HEK293 (cell line): ENCODE results near the gene C17orf67.

Source experiments
- CTCF ChIA-PET: fragments of 350-600 bp; formaldehyde crosslinking; extraction: SDS; loops from one replicate; lab custom pipeline; 2021; ENCODE audit warnings: antibody characterized with exemption; lab: Yijun Ruan, JAX
- POLR2A ChIA-PET: fragments of 300-600 bp; formaldehyde crosslinking; extraction: SDS; loops from one replicate; lab custom pipeline; 2020; ENCODE audit warnings: antibody characterized with exemption, inconsistent platforms; lab: Yijun Ruan, JAX
- H3K27ac ChIP-seq: fragments of 200-500 bp; sonication (Bioruptor generic); 2 replicates; pipeline ENCODE4 v1.5.1; 2014; ENCODE audit warnings: low read depth, low read length, control low read depth, inconsistent platforms; ENCODE audit errors: extremely low read depth
- H3K36me3 ChIP-seq, 2 experiments: fragments of 200-500 bp in 1 of 2; sonication (Bioruptor generic) in 1 of 2; 1 replicate in 1 of 2; 2 replicates in 1 of 2; pipeline ENCODE4 v1.5.1; 2014 to 2017; ENCODE audit warnings: inconsistent platforms in 2 of 2, low read length in 2 of 2; ENCODE audit not compliant: control insufficient read depth in 2 of 2, insufficient read depth in 1 of 2
- H3K4me1 ChIP-seq: fragments of 200-500 bp; sonication (Bioruptor generic); 2 replicates; pipeline ENCODE4 v1.5.1; 2014; ENCODE audit warnings: mild to moderate bottlenecking, low read length, inconsistent platforms; ENCODE audit not compliant: control insufficient read depth, insufficient read depth
- H3K4me3 ChIP-seq: 2 replicates; pipeline ENCODE4 v1.5.1; 2011; ENCODE audit warnings: low read depth, mild to moderate bottlenecking, control low read depth, low read length, moderate library complexity
- H3K9me3 ChIP-seq: fragments of 200-500 bp; sonication (Bioruptor generic); 2 replicates; pipeline ENCODE4 v1.5.1; 2014; ENCODE audit warnings: low read depth, low read length, inconsistent platforms; ENCODE audit not compliant: control insufficient read depth, insufficient read depth
- BCL6B ChIP-seq: fragments of 450-650 bp; formaldehyde crosslinking; IDR thresholded peaks from 2 replicates; pipeline ENCODE4 v1.5.1; 2017; ENCODE audit warnings: missing biosample characterization, missing genetic modification characterization
- FEZF1 ChIP-seq: fragments of 450-650 bp; formaldehyde crosslinking; IDR thresholded peaks from 2 replicates; pipeline ENCODE4 v1.5.1; 2016; ENCODE audit warnings: missing biosample characterization, missing genetic modification characterization
- HOXA7 ChIP-seq: sonication (generic); formaldehyde crosslinking; IDR thresholded peaks from 2 replicates; pipeline ENCODE4 v1.8.1; 2022; ENCODE audit warnings: missing genetic modification reagents, borderline replicate concordance
- KLF16 ChIP-seq: fragments of 450-650 bp; formaldehyde crosslinking; IDR thresholded peaks from 2 replicates; pipeline ENCODE4 v1.5.1; 2017; ENCODE audit warnings: missing biosample characterization, missing genetic modification characterization
- PRDM10 ChIP-seq: fragments of 450-650 bp; formaldehyde crosslinking; IDR thresholded peaks from 2 replicates; pipeline ENCODE4 v1.5.1; 2016; ENCODE audit warnings: missing biosample characterization, missing genetic modification characterization
- SETDB1 ChIP-seq: IDR thresholded peaks from one replicate; pipeline ENCODE4 v1.6.1; 2017; ENCODE audit warnings: mild to moderate bottlenecking, low read length, moderate library complexity, mixed read lengths; ENCODE audit not compliant: insufficient read length
- SP7 ChIP-seq: fragments of 450-650 bp; formaldehyde crosslinking; IDR thresholded peaks from 2 replicates; pipeline ENCODE4 v1.5.1; 2016; ENCODE audit warnings: missing biosample characterization, missing genetic modification characterization
- ZBTB20 ChIP-seq: fragments of 450-650 bp; formaldehyde crosslinking; IDR thresholded peaks from 2 replicates; pipeline ENCODE4 v1.5.1; 2016; ENCODE audit warnings: missing biosample characterization, missing genetic modification characterization
- ZBTB49 ChIP-seq: fragments of 450-650 bp; formaldehyde crosslinking; IDR thresholded peaks from 2 replicates; pipeline ENCODE4 v1.5.1; 2016; ENCODE audit warnings: missing biosample characterization, missing genetic modification characterization, low read depth
- ZIC2 ChIP-seq: fragments of 450-650 bp; formaldehyde crosslinking; IDR thresholded peaks from 2 replicates; pipeline ENCODE4 v1.5.1; 2016; ENCODE audit warnings: missing biosample characterization, missing genetic modification characterization
- ZNF112 ChIP-seq: fragments of 450-650 bp; formaldehyde crosslinking; IDR thresholded peaks from 2 replicates; pipeline ENCODE4 v1.5.0; 2017; ENCODE audit warnings: missing biosample characterization, missing genetic modification characterization
- ZNF146 ChIP-seq: fragments of 450-650 bp; formaldehyde crosslinking; IDR thresholded peaks from 2 replicates; pipeline ENCODE4 v1.5.1; 2016; ENCODE audit warnings: missing biosample characterization, missing genetic modification characterization
- ZNF404 ChIP-seq: fragments of 450-650 bp; formaldehyde crosslinking; IDR thresholded peaks from 2 replicates; pipeline ENCODE4 v1.5.1; 2017; ENCODE audit warnings: missing biosample characterization, missing genetic modification characterization
- ZNF558 ChIP-seq: fragments of 450-650 bp; formaldehyde crosslinking; IDR thresholded peaks from 2 replicates; pipeline ENCODE4 v1.5.1; 2016; ENCODE audit warnings: missing biosample characterization, missing genetic modification characterization
- ZNF580 ChIP-seq: fragments of 450-650 bp; formaldehyde crosslinking; IDR thresholded peaks from 2 replicates; pipeline ENCODE4 v1.5.1; 2016; ENCODE audit warnings: missing biosample characterization, missing genetic modification characterization
- ZNF747 ChIP-seq: fragments of 450-650 bp; formaldehyde crosslinking; IDR thresholded peaks from 2 replicates; pipeline ENCODE4 v1.5.1; 2016; ENCODE audit warnings: missing biosample characterization, missing genetic modification characterization
- TF ChIP-seq, protein P1 (sequence below): sonication (generic); formaldehyde crosslinking; IDR thresholded peaks from 2 replicates; pipeline ENCODE4 v1.8.1; 2022; ENCODE audit warnings: mild to moderate bottlenecking, moderate library complexity, missing genetic modification reagents
- TF ChIP-seq, protein P2 (sequence below): fragments of 450-650 bp; formaldehyde crosslinking; IDR thresholded peaks from 2 replicates; pipeline ENCODE4 v1.5.1; 2016; ENCODE audit warnings: missing biosample characterization, missing genetic modification characterization

C17orf67 gene

GRCh38 chr17:56796536-56796935 is 37.2 kb downstream of the C17orf67 start:
- Histone ChIP-seq H3K9me3 (no peaks in the 10 kb centered on the region), H3K4me3 (no peak overlapping the region), H3K36me3 (no peaks in the 10 kb centered on the region), H3K27ac (no peak overlapping the region), H3K4me1 (peaks cover 15% of the 10 kb centered on the region; the same call in 1 of the 2 replicates)
- CTCF ChIA-PET, result interaction anchor here (1.3 kb wide), 1 partner anchor 297 kb away, joined by 3 read pairs; no protein-coding TSS in a partner anchor
- TF ChIP-seq ZNF404 (tag by site-specific recombination), result no peak
- no peak for TF ChIP-seq ZNF747 (tag by site-specific recombination)
- TF ChIP-seq, protein P1, sequence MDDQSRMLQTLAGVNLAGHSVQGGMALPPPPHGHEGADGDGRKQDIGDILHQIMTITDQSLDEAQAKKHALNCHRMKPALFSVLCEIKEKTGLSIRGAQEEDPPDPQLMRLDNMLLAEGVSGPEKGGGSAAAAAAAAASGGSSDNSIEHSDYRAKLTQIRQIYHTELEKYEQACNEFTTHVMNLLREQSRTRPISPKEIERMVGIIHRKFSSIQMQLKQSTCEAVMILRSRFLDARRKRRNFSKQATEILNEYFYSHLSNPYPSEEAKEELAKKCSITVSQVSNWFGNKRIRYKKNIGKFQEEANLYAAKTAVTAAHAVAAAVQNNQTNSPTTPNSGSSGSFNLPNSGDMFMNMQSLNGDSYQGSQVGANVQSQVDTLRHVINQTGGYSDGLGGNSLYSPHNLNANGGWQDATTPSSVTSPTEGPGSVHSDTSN (CRISPR knock-in tag), result no peak
- TF ChIP-seq, protein P2, sequence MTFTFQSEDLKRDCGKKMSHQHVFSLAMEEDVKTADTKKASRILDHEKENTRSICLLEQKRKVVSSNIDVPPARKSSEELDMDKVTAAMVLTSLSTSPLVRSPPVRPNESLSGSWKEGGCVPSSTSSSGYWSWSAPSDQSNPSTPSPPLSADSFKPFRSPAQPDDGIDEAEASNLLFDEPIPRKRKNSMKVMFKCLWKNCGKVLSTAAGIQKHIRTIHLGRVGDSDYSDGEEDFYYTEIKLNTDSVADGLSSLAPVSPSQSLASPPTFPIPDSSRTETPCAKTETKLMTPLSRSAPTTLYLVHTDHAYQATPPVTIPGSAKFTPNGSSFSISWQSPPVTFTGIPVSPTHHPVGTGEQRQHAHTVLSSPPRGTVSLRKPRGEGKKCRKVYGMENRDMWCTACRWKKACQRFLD (tag by site-specific recombination), result no peak
- POLR2A ChIA-PET, result no interaction called here

DNA sequence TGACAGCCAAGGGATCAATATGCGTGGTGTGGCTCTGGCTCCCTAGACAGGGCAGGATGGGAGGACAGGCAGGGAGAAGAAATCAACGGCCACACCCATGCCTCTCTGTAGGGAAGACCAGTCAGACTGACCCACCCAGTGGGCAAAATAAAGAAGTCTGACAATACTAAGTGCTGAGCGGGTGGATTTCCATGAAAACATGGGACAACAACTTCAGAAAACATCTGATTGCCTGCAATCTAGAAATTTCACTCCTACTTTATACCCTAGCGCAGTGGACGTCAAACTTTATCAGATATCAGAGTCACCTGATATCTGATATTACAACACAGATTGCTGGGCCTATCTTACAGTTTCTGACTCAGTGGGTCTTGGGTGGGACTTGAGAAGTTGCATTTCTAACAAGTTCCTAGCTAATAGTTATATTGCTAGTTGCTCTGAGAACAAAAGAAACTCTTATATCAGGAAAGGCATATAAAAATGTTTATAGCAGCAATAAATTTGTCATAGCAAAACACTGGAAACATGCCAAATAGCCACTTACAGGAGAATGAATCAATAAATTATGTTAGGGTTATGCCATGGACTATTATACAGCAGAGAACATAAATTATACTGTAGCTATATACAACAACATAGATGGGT is 38.4 kb downstream of the C17orf67 start:
- CTCF ChIA-PET, result interaction anchor here (0.6 to 1.3 kb wide), 3 partner anchors 11 to 296 kb away, joined by 3 to 6 read pairs (median 3); no protein-coding TSS in a partner anchor

GRCh38 chr17:56793957-56794356 is 39.8 kb downstream of the C17orf67 start:
- no peak overlapping the region; the same call in 1 of the 2 replicates for H3K27ac ChIP-seq
- POLR2A ChIA-PET, result interaction anchor here (0.7 kb wide), 1 partner anchor 380 kb away, joined by 3 read pairs; no protein-coding TSS in a partner anchor
- CTCF ChIA-PET, result interaction anchor here (0.9 to 1.3 kb wide), 2 partner anchors 14 to 26 kb away, joined by 3 to 11 read pairs; no protein-coding TSS in a partner anchor
- TF ChIP-seq ZNF558 (tag by site-specific recombination), result no peak
- TF ChIP-seq ZNF112 (tag by site-specific recombination), result no peak
- no peak for TF ChIP-seq ZBTB49
- no peak for TF ChIP-seq PRDM10 (tag by site-specific recombination)
- TF ChIP-seq SP7 (tag by site-specific recombination), result no peak

More for the DNA sequence above, 38.4 kb downstream of the C17orf67 start:
- Histone ChIP-seq H3K4me1 (peaks cover 15% of the 10 kb centered on the region; the same call in 1 of the 2 replicates), H3K4me3 (no peak overlapping the region), H3K27ac (no peak overlapping the region), H3K9me3 (no peaks in the 10 kb centered on the region), H3K36me3 (no peaks in the 10 kb centered on the region)
- TF ChIP-seq ZBTB20, result 0 out of 2 replicates have a peak, but pooled peaks have one; percentile 25
- no peak for TF ChIP-seq ZIC2 (tag by site-specific recombination)
- no peak for TF ChIP-seq HOXA7 (CRISPR knock-in tag)
- TF ChIP-seq BCL6B, result peak; percentile 36; the same call in 1 of the 2 replicates
- 0 out of 2 replicates have a peak, but pooled peaks have one; percentile 62 for TF ChIP-seq ZNF580 (tag by site-specific recombination)
- TF ChIP-seq ZNF146 (tag by site-specific recombination), result peak; percentile 76
- 0 out of 2 replicates have a peak, but pooled peaks have one; percentile 24 for TF ChIP-seq KLF16
- TF ChIP-seq FEZF1 (tag by site-specific recombination), result peak; percentile 43
- peak; percentile 44 for TF ChIP-seq SETDB1
- POLR2A ChIA-PET, result no interaction called here

More at GRCh38 chr17:56793957-56794356, 39.8 kb downstream of the C17orf67 start:
- peaks cover 15% of the 10 kb centered on the region; the same call in 1 of the 2 replicates for H3K4me1 ChIP-seq
- no peaks in the 10 kb centered on the region for H3K9me3 ChIP-seq
- no peaks in the 10 kb centered on the region for H3K36me3 ChIP-seq
- H3K4me3 ChIP-seq, result no peak overlapping the region
